GM12801 (cell line): ENCODE data around the gene DCAKD.

Source experiments
- CTCF ChIP-seq: IDR thresholded peaks from one replicate; pipeline ENCODE4 v1.5.1; 2011; ENCODE audit warnings: control low read depth; ENCODE audit not compliant: insufficient read length; ENCODE audit errors: extremely low read depth

DCAKD gene

GRCh38 chr17:45092911-45093430, 41.5 kb upstream of the DCAKD start:
- TF ChIP-seq CTCF: no peak

- TF ChIP-seq CTCF: no peak
Measured at GRCh38 chr17:45091778-45092425, 40.5 kb upstream of the DCAKD start.

- TF ChIP-seq CTCF: no peak
Measured at GRCh38 chr17:45090711-45091110, 39.3 kb upstream of the DCAKD start.

GRCh38 chr17:45088741-45089140, 37.3 kb upstream of the DCAKD start:
- TF ChIP-seq CTCF: no peak

GRCh38 chr17:45087978-45088377, 36.5 kb upstream of the DCAKD start:
- TF ChIP-seq CTCF: no peak

GRCh38 chr17:45087504-45087975, 36.1 kb upstream of the DCAKD start:
- no peak for TF ChIP-seq CTCF

GRCh38 chr17:45086865-45087503, 35.6 kb upstream of the DCAKD start:
- no peak for TF ChIP-seq CTCF
